GM12872 (cell line): Measurements from ENCODE around the gene ZNF511.

ENCODE experiments used
- CTCF ChIP-seq: IDR thresholded peaks from 3 replicates; pipeline ENCODE4 v1.5.1; 2011; ENCODE audit warnings: low read depth, mild to moderate bottlenecking, low read length, moderate library complexity; ENCODE audit not compliant: insufficient read depth

ZNF511 gene

GRCh38 chr10:133271521-133272300 lies 37.0 kb upstream of the ZNF511 start:
- TF ChIP-seq CTCF: no peak

- TF ChIP-seq CTCF: no peak
These were observed 36.3 kb upstream of the ZNF511 start for GRCh38 chr10:133272301-133272963.

GRCh38 chr10:133272964-133273420 lies 35.7 kb upstream of the ZNF511 start:
- TF ChIP-seq CTCF: no peak

- TF ChIP-seq CTCF: no peak
These were observed 35.1 kb upstream of the ZNF511 start for GRCh38 chr10:133273534-133274143.

- no peak for TF ChIP-seq CTCF
These were observed 33.7 kb upstream of the ZNF511 start for GRCh38 chr10:133274751-133275683.

GRCh38 chr10:133275684-133276092 lies 33.0 kb upstream of the ZNF511 start:
- peak; percentile 73 for TF ChIP-seq CTCF
